GM10266 (cell line): ENCODE results near the gene MIS18A.

Experiments
- DNase-seq: peaks from one replicate; pipeline ENCODE4 v3.0.0; 2012; ENCODE audit errors: extremely low spot score
- TF ChIP-seq, protein P1 (sequence below): IDR thresholded peaks from 2 replicates; pipeline ENCODE4 v1.5.1; 2012; ENCODE audit warnings: mild to moderate bottlenecking, low read depth; ENCODE audit not compliant: control insufficient read depth, insufficient read depth; ENCODE audit errors: missing control alignments

MIS18A gene

DNA sequence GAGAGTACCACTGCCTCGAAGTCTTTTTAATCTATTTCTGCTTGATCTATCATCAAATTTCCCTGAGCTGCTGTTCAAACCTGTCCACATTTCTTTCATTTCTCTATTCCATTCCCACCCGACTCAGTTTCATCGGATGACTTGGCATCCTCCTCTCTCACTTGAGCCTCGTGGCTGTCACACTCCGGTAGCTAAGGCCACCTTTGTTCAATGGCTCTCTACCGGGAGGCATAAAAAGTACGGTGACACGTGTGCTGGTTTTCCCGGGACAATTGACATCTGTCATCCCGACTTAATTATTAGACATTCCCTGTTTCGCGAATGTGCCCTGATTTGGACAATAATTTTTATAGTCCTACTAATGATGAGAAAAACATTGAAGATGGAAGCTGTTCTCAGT, 22.6 kb downstream of the MIS18A start:
- TF ChIP-seq, protein P1, sequence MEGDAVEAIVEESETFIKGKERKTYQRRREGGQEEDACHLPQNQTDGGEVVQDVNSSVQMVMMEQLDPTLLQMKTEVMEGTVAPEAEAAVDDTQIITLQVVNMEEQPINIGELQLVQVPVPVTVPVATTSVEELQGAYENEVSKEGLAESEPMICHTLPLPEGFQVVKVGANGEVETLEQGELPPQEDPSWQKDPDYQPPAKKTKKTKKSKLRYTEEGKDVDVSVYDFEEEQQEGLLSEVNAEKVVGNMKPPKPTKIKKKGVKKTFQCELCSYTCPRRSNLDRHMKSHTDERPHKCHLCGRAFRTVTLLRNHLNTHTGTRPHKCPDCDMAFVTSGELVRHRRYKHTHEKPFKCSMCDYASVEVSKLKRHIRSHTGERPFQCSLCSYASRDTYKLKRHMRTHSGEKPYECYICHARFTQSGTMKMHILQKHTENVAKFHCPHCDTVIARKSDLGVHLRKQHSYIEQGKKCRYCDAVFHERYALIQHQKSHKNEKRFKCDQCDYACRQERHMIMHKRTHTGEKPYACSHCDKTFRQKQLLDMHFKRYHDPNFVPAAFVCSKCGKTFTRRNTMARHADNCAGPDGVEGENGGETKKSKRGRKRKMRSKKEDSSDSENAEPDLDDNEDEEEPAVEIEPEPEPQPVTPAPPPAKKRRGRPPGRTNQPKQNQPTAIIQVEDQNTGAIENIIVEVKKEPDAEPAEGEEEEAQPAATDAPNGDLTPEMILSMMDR, result no peak
- DNase-seq, result no peak

DNA sequence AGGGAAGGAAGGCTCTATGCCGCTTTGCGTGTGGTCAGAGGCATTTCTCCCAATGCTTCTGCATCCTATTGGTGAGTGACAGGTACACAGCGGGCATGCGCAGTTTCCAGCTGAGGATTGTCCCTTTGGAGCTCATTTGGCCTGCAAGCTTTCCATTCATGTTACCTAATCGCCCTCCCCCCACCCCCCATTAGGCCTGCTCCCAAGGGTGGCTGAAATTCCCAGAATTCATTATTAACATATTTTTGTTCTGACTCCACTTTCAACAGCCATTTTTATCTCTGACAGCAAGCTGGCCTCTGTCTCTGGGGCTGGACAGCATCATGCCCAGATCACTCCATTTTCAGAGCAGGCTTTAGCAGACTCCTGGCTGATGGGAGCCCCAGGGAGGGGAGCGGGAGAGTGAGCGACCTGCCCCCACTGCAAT, 25.6 kb downstream of the MIS18A start:
- DNase-seq, result no peak
- TF ChIP-seq, protein P1, result no peak

DNA sequence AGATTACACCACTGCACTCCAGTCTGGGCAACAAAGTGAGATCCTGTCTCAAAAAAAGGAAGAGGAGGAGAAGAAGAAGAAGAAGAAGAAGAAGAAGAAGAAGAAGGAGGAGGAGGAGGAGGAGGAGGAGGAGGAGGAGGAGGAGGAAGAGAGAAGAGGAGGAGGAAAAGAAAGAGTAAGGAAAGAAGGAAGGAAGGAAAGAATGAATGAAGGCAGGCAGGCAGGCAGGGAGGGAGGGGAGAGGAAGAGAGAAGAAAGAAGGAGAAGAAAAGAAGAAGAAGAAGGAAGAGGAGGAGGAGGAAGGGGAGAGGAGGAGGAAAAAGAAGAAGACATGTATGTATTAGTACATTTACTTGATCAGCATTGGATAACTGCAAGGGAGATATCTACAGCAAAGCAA, 26.7 kb downstream of the MIS18A start:
- DNase-seq, result no peak
- TF ChIP-seq, protein P1, result no peak

DNA sequence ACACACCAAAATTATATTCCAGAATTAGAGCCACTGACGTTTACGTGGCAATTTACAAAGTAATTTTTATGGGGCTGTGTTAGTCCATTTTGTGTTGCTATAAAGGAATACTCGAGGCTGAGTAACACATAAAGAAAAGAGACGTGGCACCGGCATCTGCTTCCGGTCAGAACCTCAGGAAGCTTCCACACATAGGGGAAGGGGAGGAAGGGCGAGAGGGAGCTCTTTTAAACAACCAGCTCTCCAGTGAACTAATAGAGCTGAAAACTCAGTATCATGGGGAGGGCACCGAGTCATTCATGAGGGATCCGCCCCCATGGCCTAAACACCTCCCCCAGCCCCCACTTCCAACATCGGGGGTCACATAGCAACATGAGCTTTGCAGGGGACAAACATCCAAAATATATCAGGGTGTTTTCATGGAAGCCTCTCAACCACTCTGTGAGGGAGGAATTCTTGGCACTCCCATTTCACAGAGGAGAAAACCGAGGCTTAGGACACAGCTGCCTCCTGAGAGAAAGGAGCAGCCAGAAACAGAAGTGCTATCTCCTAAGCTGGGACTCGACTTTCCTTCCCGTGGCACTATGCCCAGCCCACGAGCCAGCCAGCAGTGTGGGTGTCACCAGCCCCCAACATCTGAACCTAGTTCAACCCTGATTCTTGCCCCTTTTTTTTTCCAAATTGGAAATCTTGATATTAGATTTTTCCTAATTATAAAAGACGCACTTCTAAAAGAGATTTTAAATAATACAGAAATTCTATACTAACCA, 29.2 kb downstream of the MIS18A start:
- no peak for DNase-seq

DNA sequence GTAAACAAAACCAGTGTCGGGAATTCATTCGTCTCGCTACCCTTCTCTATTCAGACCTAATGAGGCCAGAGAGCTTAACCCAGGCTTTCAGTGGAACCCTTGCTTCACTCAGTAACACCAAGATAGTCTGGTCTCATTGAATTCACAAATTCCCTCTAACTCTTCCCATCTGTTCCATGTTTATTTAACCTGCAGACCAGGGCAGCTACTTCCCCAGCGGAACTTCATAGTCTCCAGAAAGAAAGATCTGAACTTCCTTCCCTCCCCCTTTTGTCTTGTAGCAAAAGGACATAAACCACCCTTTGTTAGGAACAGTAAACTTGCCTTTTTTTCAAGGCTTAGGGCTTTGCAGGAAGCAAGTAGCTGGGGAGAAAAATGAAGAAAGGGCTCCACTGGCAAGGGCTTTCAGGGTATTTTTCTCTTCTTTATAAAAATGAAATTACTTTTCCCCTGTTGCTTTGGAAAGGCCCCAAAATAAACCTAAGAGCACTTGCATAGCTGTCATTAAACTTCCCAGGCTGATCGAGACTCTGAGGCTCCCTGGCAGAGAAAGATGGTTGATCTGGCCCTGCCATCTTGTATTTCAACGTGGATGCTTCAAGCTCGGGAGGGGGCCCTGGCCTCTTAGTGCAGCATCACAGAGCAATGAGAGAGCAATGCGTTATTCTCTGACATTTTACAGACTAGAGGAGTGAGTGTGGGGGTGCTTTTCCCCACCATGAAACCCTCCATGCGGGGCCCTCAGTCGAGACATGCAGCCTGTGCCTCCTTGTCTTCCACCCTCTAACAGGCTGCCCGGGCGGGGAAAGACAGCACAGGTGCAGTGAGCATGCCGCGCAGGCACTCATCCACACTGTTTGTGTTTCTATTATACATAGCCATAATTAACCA, 30.0 kb downstream of the MIS18A start:
- DNase-seq, result no peak
- TF ChIP-seq, protein P1, result no peak

More for the DNA sequence above, 29.2 kb downstream of the MIS18A start:
- TF ChIP-seq, protein P1, result no peak

DNA sequence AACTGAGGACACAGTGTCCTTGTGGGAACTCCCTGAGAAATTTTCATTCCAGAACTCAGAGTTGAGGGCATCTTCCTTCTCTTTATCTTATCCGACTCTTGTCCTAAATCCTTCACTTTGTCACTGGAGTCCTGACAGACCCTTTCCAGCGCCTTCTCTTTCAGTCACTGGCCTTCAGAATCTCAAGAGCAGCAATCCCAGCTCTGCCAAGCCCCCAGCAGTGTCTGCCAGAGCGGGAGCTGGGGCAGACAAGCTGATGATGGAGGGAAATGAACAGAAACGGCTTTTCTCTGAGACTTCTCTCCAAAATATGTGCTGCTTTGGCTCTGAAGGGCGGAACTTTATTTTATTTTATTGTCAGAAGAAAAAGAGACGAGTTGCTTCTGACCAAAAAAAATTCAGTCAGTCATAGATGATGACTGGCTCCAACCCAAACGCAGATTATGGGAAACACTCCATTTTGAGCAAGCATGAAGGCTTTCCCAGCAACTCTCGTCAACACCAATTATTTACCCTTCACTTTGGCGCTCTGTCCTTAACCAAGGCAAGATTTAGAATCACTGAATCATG, 32.2 kb downstream of the MIS18A start:
- no peak for DNase-seq
- TF ChIP-seq, protein P1, result no peak
